ENCODE results near the gene CCT2.

Gene CCT2

DNA sequence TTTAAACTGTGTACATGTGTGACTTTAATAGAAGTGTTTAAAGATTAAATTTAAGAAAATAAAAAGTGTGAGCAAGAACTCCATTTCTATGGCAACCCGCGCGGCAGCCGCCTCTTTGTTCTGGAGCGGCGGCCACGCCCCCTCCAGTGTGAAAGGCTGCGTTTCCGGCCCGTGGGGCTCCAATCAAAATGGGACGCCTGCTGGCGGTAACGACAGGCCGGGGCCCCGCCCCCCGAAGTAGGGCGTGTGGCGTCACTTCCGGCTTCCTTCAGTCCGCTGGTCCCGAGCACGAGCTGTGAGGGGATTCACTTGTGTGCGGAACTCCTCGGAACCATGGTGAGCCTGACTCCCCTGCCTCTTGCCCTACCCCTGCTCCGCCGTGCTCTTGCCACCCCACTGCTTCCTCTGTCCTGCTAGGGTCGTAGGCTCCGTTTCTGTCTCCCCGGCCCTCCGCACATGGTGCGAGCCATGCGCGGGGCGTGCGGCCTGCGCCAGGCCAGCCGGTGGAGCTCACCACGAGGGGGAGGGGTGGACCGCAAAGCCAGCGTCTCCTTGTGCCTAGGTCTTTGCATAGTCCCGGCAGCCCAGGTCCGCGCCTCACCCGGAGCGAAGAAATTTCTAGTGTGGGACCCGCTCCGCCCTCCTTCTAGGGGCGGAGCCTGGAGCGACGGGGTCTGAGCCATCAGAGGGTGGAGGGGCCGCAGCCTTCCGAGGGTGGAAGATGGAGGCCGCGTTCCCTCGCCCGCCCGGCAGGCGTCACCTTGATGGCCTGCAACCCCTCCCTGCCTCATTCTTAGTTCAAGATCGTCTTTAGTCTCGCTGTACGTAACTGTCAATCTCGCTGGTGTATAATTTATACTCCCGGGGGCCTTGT, at the start of gene CCT2:
Gene CCT2 (plus strand): TSS at position 271 of the 874 bp plus-strand sequence. CDS start 63 bp downstream, at position 334.
- peak; percentile 97 for DNase-seq (ENCODE audit: low read depth)
- peak within 1 kb of the TSS; percentile 99 for H3K4me3 ChIP-seq (ENCODE audit: low read depth, low read length)
- TF ChIP-seq, protein P1, sequence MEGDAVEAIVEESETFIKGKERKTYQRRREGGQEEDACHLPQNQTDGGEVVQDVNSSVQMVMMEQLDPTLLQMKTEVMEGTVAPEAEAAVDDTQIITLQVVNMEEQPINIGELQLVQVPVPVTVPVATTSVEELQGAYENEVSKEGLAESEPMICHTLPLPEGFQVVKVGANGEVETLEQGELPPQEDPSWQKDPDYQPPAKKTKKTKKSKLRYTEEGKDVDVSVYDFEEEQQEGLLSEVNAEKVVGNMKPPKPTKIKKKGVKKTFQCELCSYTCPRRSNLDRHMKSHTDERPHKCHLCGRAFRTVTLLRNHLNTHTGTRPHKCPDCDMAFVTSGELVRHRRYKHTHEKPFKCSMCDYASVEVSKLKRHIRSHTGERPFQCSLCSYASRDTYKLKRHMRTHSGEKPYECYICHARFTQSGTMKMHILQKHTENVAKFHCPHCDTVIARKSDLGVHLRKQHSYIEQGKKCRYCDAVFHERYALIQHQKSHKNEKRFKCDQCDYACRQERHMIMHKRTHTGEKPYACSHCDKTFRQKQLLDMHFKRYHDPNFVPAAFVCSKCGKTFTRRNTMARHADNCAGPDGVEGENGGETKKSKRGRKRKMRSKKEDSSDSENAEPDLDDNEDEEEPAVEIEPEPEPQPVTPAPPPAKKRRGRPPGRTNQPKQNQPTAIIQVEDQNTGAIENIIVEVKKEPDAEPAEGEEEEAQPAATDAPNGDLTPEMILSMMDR (IDR thresholded peaks at IDR 0.05; ENCODE audit: insufficient read depth, low read depth, low read length, missing control alignments), result peak; percentile 28

DNA sequence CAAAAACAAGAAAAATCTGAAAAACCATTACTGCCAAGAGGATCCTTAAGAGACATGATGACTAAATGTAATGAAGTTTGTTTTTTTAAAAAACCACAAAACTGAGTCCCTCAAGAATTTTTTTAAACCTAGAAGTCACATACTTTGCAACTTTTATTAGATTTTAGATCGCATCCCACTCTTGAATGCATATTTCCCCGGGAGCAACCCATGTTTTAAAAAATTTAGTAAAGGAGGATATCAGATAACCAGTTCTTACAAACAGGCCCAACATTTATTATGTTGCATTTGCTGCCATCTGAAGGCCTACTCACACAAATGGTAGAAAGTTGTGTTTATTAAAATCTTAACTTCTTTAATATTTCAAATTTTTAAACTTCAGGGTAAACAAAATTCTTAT, 44.3 kb upstream of the CCT2 start:
- TF ChIP-seq, protein P1 (IDR thresholded peaks at IDR 0.05; ENCODE audit: insufficient read depth, low read depth, low read length, missing control alignments), result no peak
- DNase-seq (ENCODE audit: low read depth), result no peak
- no peak overlapping the region for H3K4me3 ChIP-seq (ENCODE audit: low read depth, low read length)

DNA sequence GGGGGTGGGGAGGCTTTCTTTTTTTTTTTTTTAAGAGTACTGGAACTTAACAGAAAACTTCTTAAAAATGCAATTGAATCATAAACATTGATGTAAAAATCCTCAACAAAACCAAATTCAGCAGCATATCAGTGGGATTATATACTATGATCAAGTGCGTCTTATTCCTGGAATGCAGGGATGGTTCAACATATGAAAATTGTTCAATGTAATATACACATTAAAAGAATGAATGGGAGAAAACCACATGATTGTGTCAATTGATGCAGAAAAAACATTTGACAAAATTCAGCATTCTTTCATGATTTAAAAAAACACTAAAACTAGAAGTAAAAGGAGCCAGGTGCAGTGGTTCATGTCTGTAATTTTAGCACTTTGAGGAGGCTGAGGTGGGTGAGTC, 41.2 kb upstream of the CCT2 start:
- no peak for DNase-seq (ENCODE audit: low read depth)
- no peak overlapping the region for H3K4me3 ChIP-seq (ENCODE audit: low read depth, low read length)
- TF ChIP-seq, protein P1 (IDR thresholded peaks at IDR 0.05; ENCODE audit: insufficient read depth, low read depth, low read length, missing control alignments), result no peak

DNA sequence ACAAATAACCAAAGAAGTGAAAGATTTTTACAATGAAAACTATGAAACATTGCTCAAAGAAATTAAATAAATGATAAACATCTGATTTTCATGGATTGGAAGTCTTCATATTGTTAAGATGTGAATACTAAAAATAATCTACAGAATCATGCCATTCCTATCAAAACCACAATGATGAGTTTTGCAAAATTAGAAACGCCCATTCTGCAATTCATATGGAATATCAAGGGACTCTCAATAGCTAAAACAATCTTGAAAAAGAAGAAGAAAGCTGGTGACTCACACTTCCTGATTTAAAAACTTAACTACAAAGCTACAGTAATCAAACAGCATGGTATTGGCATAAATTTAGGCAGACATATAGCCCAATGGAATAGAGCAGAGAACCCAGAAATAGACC, 40.2 kb upstream of the CCT2 start:
- no peak overlapping the region for H3K4me3 ChIP-seq (ENCODE audit: low read depth, low read length)
- TF ChIP-seq, protein P1 (IDR thresholded peaks at IDR 0.05; ENCODE audit: insufficient read depth, low read depth, low read length, missing control alignments), result no peak
- no peak for DNase-seq (ENCODE audit: low read depth)

DNA sequence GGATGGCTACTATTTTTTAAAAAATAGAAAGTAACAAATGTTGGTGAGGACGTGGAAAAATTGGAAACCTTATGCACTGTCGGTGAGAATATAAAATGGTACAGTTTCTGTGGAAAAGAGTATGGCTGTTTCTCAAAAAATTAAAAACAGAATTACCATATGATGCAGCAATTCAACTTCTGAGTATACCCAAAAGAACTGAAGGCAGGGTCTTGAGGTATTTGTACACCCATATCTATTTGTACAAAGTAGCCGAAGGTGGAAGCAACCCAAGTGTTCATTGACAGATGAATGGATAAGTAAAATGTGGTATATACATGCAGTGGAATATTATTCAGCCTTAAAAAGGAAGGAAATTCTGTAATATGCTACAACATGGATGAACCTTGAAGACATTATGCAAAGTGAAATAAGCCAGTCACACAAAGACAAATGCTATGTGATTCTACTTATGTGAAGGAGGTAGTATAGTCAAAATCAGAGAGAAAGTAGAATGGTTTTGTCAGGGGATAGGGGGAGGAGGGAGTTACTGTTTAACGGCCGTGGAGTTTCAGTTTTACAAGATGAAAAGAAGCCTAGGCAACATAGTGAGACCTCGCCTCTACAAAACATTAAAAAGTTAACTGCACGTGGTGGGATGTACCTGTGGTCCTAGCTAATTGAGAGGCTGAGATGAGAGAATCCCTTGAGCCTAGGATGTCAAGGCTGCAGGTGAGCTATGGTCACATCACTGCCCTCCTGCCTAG, 38.4 kb upstream of the CCT2 start:
- peak; percentile 44 for DNase-seq (ENCODE audit: low read depth)
- TF ChIP-seq, protein P1 (IDR thresholded peaks at IDR 0.05; ENCODE audit: insufficient read depth, low read depth, low read length, missing control alignments), result no peak
- H3K4me3 ChIP-seq (ENCODE audit: low read depth, low read length), result no peak overlapping the region

DNA sequence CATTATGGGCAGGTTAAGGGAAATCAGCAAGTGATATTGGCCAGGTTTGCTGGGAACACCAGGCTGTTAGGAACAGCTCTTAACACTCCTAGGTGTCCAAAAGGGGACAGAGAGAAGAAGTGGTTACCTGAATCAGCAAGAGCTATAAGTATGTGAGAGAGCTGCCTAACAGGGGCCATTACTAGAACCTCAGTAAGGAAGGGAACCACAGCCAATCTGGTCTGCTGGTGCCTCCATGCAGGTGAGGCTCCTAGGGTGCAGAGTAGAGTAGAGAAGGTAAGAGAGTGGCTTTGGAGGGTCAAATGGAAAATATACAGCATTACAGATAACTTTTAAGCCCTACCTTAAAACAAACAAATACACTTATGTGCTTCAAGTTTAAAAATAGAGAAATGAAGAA, 36.6 kb upstream of the CCT2 start:
- TF ChIP-seq, protein P1 (IDR thresholded peaks at IDR 0.05; ENCODE audit: insufficient read depth, low read depth, low read length, missing control alignments), result no peak
- DNase-seq (ENCODE audit: low read depth), result no peak
- no peak overlapping the region for H3K4me3 ChIP-seq (ENCODE audit: low read depth, low read length)
